ENCODE measurements around the gene C5orf15. TPM values are rescaled to one million over a fixed set of nuclear protein-coding genes. Genes with fewer than 3 reads are reported as not detected.

C5orf15 gene
- total RNA-seq, 1 donor from 2014 or later: 73.2 TPM

DNA sequence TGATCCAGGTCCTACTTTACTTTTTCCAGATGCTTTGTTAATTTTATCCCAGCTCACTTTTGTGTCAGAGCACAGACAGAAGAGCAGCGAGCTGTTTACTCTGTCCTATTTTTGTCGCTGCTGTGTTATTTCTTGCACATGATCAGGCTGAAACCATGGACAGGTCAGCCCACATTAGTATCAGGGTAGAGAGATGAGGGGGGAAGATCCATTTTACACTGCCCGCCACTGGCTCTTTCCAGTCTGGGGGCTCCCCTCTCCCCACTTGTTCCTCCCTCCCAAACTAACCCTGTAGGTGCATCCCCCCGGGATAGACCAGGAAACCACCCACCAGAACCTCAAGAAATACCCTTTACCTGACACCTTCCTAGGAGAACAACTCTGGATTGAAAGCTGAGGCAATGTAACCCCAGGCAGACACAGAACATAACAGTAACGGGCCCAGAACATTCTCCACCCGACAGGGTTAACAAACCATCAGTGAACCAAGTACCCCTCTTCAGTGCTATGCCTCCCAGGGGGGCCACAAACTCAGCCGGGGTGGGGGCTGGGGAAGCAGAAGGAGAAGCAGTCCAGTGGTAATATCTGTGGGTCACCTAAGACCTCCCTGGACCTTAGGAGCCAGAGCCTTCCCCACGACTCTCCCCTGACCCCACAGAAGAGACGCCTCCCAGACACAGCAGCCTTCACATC is 26.0 kb upstream of the C5orf15 start:
- DNase-seq (ENCODE audit: low read depth): no peak
- TF ChIP-seq, protein P1, sequence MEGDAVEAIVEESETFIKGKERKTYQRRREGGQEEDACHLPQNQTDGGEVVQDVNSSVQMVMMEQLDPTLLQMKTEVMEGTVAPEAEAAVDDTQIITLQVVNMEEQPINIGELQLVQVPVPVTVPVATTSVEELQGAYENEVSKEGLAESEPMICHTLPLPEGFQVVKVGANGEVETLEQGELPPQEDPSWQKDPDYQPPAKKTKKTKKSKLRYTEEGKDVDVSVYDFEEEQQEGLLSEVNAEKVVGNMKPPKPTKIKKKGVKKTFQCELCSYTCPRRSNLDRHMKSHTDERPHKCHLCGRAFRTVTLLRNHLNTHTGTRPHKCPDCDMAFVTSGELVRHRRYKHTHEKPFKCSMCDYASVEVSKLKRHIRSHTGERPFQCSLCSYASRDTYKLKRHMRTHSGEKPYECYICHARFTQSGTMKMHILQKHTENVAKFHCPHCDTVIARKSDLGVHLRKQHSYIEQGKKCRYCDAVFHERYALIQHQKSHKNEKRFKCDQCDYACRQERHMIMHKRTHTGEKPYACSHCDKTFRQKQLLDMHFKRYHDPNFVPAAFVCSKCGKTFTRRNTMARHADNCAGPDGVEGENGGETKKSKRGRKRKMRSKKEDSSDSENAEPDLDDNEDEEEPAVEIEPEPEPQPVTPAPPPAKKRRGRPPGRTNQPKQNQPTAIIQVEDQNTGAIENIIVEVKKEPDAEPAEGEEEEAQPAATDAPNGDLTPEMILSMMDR (conservative IDR thresholded peaks at IDR 0.05; ENCODE audit: low read depth, low read length): no peak
- H3K4me3 ChIP-seq (ENCODE audit: low read depth, low read length): no peak overlapping the region

DNA sequence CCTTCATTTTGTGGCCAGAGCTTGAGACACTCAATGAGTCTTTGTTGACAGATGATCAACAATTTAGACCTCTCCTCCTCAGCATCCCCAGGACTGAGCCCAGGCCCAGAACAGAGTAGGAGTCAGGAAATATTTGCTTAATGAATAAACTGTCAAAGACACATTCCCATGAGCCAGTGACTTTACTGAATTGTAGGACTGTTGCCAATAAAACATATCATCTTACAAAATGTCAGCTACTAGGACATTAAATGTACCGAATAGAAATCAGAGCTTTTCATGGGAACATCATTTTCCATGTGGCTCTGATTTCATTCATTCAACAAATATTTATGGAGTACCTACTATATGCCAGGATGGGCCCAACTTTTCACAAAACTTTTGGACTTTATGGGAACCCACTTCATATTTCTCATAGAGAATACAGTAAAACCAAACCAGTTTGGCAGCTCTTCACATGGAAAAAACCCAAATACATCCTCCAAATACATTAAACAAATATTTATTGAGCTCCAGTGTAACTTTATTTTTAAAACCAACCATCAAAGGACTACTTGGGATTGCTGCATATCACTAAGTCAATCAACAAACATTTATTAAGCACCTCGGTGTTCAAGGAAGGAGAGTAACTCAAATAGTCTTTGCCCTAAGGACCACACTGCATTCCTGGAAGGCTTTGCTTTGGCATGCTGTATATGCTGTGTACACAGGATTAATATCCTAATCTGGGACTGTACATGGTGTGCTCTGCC is 24.9 kb upstream of the C5orf15 start:
- no peak overlapping the region for H3K4me3 ChIP-seq (ENCODE audit: low read depth, low read length)
- TF ChIP-seq, protein P1 (conservative IDR thresholded peaks at IDR 0.05; ENCODE audit: low read depth, low read length): no peak
- no peak for DNase-seq (ENCODE audit: low read depth)

DNA sequence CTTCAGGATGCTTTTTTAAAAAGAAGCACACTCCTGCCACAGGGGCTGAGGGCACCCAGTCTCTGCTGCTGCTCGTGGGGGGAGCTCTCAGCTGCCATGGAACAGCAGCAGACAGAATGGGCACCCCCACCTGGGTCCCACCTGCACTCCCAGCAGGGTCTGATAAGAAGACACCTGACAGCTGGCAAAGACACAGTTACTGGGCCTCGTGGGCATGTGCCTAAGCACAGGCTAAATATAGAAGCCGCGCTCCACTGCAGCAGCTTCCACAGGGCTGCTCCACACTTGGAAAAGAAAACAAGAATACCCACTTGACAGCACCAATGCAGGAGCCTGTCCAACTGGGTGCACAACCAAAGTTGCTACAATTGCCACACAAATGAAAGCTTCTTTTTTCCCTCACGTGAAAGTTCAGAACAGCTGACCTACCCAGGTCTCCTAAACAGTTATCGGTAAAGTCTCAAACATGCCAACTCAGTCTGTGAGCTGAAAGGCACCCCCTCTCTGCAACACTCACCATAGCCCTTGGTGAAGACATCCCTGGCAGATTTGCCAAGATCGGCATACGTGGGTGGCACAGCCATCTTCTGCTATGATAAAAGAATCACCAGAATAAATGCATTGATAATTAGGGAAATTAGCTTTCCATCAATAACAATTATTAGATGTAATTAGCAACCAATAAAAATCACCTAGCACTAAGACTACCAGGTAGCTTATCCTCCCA is 24.2 kb upstream of the C5orf15 start:
- no peak for DNase-seq (ENCODE audit: low read depth)
- H3K4me3 ChIP-seq (ENCODE audit: low read depth, low read length): no peak overlapping the region
- TF ChIP-seq, protein P1 (conservative IDR thresholded peaks at IDR 0.05; ENCODE audit: low read depth, low read length): no peak

DNA sequence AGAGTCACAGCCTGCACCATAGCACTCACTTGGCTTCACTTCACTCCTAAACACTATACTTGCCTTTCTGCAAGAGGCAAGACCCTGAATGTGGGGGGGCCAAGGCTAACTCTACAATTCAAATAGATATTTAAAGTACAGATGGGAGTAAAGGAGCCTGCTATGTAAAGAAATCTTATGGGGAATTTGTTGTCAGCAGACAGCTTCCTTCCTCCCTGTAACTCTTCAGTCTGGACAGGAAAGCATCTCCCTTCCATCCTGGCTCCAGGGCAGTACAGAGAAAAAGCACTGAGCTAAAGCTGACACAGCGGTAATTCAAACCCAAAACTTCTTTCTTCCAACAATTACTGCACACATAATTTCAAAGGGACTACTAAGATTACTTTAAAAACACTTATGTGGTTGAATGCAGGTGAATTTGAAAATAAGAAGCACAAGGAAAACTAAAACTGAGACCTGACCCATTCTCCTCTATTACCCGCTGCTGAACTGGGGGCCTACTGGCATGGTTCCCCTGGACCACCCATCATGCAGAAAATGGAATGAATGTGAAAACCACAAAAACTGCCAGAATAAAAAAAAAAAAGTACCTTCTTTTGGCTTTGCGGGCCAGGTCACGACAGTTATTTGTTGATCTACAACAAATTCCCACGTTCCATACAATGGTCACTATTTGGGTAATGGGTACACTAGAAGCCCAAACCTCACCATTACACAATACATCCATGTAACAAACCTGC is 22.9 kb upstream of the C5orf15 start:
- TF ChIP-seq, protein P1 (conservative IDR thresholded peaks at IDR 0.05; ENCODE audit: low read depth, low read length): no peak
- no peak for DNase-seq (ENCODE audit: low read depth)
- no peak overlapping the region for H3K4me3 ChIP-seq (ENCODE audit: low read depth, low read length)

DNA sequence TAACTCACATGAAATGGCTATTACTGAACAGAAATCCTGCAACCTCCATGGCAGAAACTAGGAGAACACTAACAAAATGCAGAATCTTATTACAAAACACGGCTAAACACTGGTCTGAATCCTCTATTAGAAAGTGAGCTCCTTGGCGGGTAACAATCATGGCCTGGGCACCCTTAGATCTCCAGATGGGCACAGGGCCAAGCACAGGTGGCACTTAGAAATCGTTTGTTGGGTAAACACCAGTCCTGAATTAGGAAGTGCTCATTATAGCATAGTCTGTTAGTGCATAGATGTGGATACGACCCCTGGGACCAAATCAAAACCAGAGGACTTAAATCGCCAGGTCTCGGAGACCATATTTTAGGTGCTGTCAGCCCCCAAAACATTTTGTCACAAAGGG is 22.0 kb upstream of the C5orf15 start:
- TF ChIP-seq, protein P1 (conservative IDR thresholded peaks at IDR 0.05; ENCODE audit: low read depth, low read length): no peak
- DNase-seq (ENCODE audit: low read depth): no peak
- no peak overlapping the region for H3K4me3 ChIP-seq (ENCODE audit: low read depth, low read length)

DNA sequence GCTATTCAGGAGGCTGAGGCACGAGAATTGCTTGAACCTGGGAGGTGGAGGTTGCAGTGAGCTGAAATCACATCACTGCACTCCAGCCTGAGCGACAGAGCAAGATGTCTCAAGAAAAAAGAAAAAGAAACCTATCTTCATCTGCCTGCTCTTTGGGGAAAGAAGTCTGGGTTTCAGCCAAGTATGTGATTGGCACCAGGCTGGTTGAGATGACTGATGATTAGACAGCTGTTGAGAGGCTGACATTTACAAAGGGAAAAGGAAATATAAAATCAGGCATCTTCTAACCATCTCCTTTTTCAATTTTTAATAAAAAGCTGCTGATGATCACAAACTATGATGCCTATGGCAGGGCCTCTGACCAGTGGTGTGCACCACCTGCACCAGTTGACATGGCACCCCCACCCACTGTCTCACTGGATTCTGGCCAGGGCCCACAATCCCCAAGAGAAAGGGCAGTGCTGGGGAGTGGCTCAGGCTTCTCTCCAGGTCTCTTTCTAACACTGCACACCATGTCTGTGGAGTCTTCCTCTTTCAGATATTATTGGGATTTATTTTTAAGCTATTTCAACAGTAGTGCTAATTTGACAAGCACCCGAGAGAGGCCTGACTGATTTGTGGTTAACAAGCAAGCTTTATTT is 17.2 kb upstream of the C5orf15 start:
- no peak for DNase-seq (ENCODE audit: low read depth)
- TF ChIP-seq, protein P1 (conservative IDR thresholded peaks at IDR 0.05; ENCODE audit: low read depth, low read length): no peak
- no peak overlapping the region for H3K4me3 ChIP-seq (ENCODE audit: low read depth, low read length)
